H9 (cell line): ENCODE data around the gene NCOR2. TPM values are rescaled to one million over a fixed set of nuclear protein-coding genes. Genes with fewer than 3 reads are reported as not detected.

Experiments
- DNase-seq: peaks from one replicate; pipeline ENCODE4 v3.0.0-alpha.2; 2017
- H2AFZ ChIP-seq: one replicate; pipeline ENCODE4 v1.6.1; 2013; ENCODE audit warnings: mild to moderate bottlenecking, low read length, control low read depth, moderate library complexity
- H2AK5ac ChIP-seq: 2 replicates; pipeline ENCODE4 v1.6.1; 2013; ENCODE audit warnings: low read length, control low read depth, mixed read lengths; ENCODE audit not compliant: insufficient read length
- H2BK120ac ChIP-seq: one replicate; pipeline ENCODE4 v1.6.1; 2013; ENCODE audit warnings: low read depth, mild to moderate bottlenecking, low read length, control low read depth, inconsistent platforms; ENCODE audit not compliant: poor library complexity, severe bottlenecking
- H2BK12ac ChIP-seq: 2 replicates; pipeline ENCODE4 v1.6.1; 2013; ENCODE audit warnings: low read length, control low read depth, mixed read lengths, low read depth; ENCODE audit not compliant: insufficient read length
- H2BK15ac ChIP-seq: 2 replicates; pipeline ENCODE4 v1.6.1; 2013; ENCODE audit warnings: low read depth, low read length, control low read depth
- H2BK20ac ChIP-seq: one replicate; pipeline ENCODE4 v1.6.1; 2013; ENCODE audit warnings: low read depth, mild to moderate bottlenecking, low read length, control low read depth, inconsistent platforms; ENCODE audit not compliant: poor library complexity, severe bottlenecking
- H2BK5ac ChIP-seq: 2 replicates; pipeline ENCODE4 v1.6.1; 2013; ENCODE audit warnings: low read length, control low read depth, mixed read lengths; ENCODE audit not compliant: insufficient read length
- H3K14ac ChIP-seq: 2 replicates; pipeline ENCODE4 v1.6.1; 2013; ENCODE audit warnings: low read length, control low read depth; ENCODE audit not compliant: insufficient read depth
- H3K18ac ChIP-seq: 2 replicates; pipeline ENCODE4 v1.6.1; 2013; ENCODE audit warnings: low read depth, mild to moderate bottlenecking, mixed read lengths, low read length, control low read depth; ENCODE audit not compliant: insufficient read length
- H3K23ac ChIP-seq: 2 replicates; pipeline ENCODE4 v1.6.1; 2013; ENCODE audit warnings: low read length, control low read depth, mixed read lengths, low read depth; ENCODE audit not compliant: insufficient read length
- H3K23me2 ChIP-seq: 2 replicates; pipeline ENCODE4 v1.6.1; 2013; ENCODE audit warnings: low read depth, mild to moderate bottlenecking, mixed read lengths, low read length, control low read depth; ENCODE audit not compliant: insufficient read length, poor library complexity, severe bottlenecking
- H3K27ac ChIP-seq: 2 replicates; pipeline ENCODE4 v1.5.1; 2013; ENCODE audit warnings: low read length, control low read depth, mixed read lengths, low read depth; ENCODE audit not compliant: insufficient read length
- H3K27me3 ChIP-seq: 2 replicates; pipeline ENCODE4 v1.6.1; 2013; ENCODE audit warnings: low read length, control low read depth, inconsistent platforms; ENCODE audit not compliant: insufficient read depth
- H3K4ac ChIP-seq: 2 replicates; pipeline ENCODE4 v1.6.1; 2013; ENCODE audit warnings: low read depth, mild to moderate bottlenecking, control low read depth, inconsistent platforms, low read length, moderate library complexity
- H3K4me1 ChIP-seq: 2 replicates; pipeline ENCODE4 v1.6.1; 2013; ENCODE audit warnings: low read length, control low read depth, inconsistent platforms; ENCODE audit not compliant: insufficient read depth
- H3K4me2 ChIP-seq: 2 replicates; pipeline ENCODE4 v1.6.1; 2013; ENCODE audit warnings: low read length, control low read depth, mixed read lengths; ENCODE audit not compliant: insufficient read length, insufficient read depth
- H3K56ac ChIP-seq: 2 replicates; pipeline ENCODE4 v1.6.1; 2013; ENCODE audit warnings: low read depth, mild to moderate bottlenecking, mixed read lengths, low read length, control low read depth; ENCODE audit not compliant: insufficient read length
- H3K79me1 ChIP-seq: 2 replicates; pipeline ENCODE4 v1.6.1; 2013; ENCODE audit warnings: low read depth, mild to moderate bottlenecking, moderate library complexity, low read length, control low read depth, inconsistent platforms; ENCODE audit not compliant: insufficient read depth, poor library complexity, severe bottlenecking
- H3K79me2 ChIP-seq: 2 replicates; pipeline ENCODE4 v1.6.1; 2013; ENCODE audit warnings: low read length, control low read depth, inconsistent platforms; ENCODE audit not compliant: insufficient read depth
- H3K9ac ChIP-seq: 2 replicates; pipeline ENCODE4 v1.6.1; 2013; ENCODE audit warnings: low read length, control low read depth, mixed read lengths; ENCODE audit not compliant: insufficient read length; ENCODE audit errors: extremely low read depth
- H3K9me3 ChIP-seq: one replicate; pipeline ENCODE4 v1.6.1; 2013; ENCODE audit warnings: low read depth, low read length, inconsistent platforms; ENCODE audit not compliant: control insufficient read depth
- H3T11ph ChIP-seq: one replicate; pipeline ENCODE4 v1.6.1; 2013; ENCODE audit warnings: mild to moderate bottlenecking, low read length, control low read depth, inconsistent platforms
- H4K20me1 ChIP-seq: one replicate; pipeline ENCODE4 v1.6.1; 2013; ENCODE audit not compliant: control insufficient read depth, insufficient read length, insufficient read depth
- H4K5ac ChIP-seq: 2 replicates; pipeline ENCODE4 v1.6.1; 2013; ENCODE audit warnings: low read depth, mild to moderate bottlenecking, mixed read lengths, low read length, control low read depth; ENCODE audit not compliant: insufficient read length
- H4K8ac ChIP-seq: replicated peaks from 2 replicates; pipeline ENCODE4 v1.6.1; 2013; ENCODE audit warnings: low read length, control low read depth, mixed read lengths, low read depth; ENCODE audit not compliant: insufficient read length
- H4K91ac ChIP-seq: 2 replicates; pipeline ENCODE4 v1.6.1; 2013; ENCODE audit warnings: low read depth, mild to moderate bottlenecking, moderate library complexity, mixed read lengths, low read length, control low read depth; ENCODE audit not compliant: insufficient read length
- H3K27ac Mint-ChIP-seq, 3 experiments: 2 replicates in 2 of 3; 3 replicates in 1 of 3; pipeline ENCODE4 v1.8.0; 2020 to 2021; ENCODE audit warnings: mixed read lengths in 3 of 3, mild to moderate bottlenecking in 1 of 3, moderate library complexity in 1 of 3
- H3K27me3 Mint-ChIP-seq: 2 replicates; pipeline ENCODE4 v1.8.0; 2021; ENCODE audit warnings: low read depth, mild to moderate bottlenecking, moderate library complexity, mixed read lengths
- H3K36me3 Mint-ChIP-seq, 3 experiments: 2 replicates in 2 of 3; 3 replicates in 1 of 3; pipeline ENCODE4 v1.8.0; 2020 to 2021; ENCODE audit warnings: low read depth in 3 of 3, mixed read lengths in 3 of 3; ENCODE audit not compliant: insufficient read depth in 1 of 3
- H3K4me1 Mint-ChIP-seq, 2 experiments: 2 replicates each; pipeline ENCODE4 v1.8.0; 2020; ENCODE audit warnings: mixed read lengths in 2 of 2
- H3K4me3 Mint-ChIP-seq, 2 experiments: 2 replicates in 1 of 2; 3 replicates in 1 of 2; pipeline ENCODE4 v1.8.0; 2020 to 2021; ENCODE audit warnings: mild to moderate bottlenecking in 2 of 2, mixed read lengths in 2 of 2, moderate library complexity in 1 of 2
- H3K9me3 Mint-ChIP-seq, 2 experiments: 2 replicates in 1 of 2; 3 replicates in 1 of 2; pipeline ENCODE4 v1.8.0; 2020; ENCODE audit warnings: mild to moderate bottlenecking in 2 of 2, mixed read lengths in 2 of 2, moderate library complexity in 1 of 2
- WGBS: extraction: QIAGEN DNeasy Blood & Tissue Kit; methylation state at CpG from one replicate; pipeline ENCODE4 v1.1.7; 2013; ENCODE audit warnings: missing lambda C conversion rate, low lambda C conversion rate, mixed read lengths; ENCODE audit not compliant: insufficient read length; ENCODE audit errors: extremely low coverage; 5-methylcytosine and 5-hydroxymethylcytosine counted together
- total RNA-seq: library from RNA; stranded (reverse); gene quantifications from 2 replicates; pipeline ENCODE4 v1.2.1, GENCODE V29; 2021
- TF ChIP-seq, protein P1 (sequence below): fragments of 200-600 bp; sonication (generic); conservative IDR thresholded peaks from 3 replicates; pipeline ENCODE4 v1.8.0; 2021; ENCODE audit warnings: antibody characterized with exemption, mild to moderate bottlenecking

Gene NCOR2
- total RNA-seq, 1 experiment from 2014 or later, result 226 TPM

DNA sequence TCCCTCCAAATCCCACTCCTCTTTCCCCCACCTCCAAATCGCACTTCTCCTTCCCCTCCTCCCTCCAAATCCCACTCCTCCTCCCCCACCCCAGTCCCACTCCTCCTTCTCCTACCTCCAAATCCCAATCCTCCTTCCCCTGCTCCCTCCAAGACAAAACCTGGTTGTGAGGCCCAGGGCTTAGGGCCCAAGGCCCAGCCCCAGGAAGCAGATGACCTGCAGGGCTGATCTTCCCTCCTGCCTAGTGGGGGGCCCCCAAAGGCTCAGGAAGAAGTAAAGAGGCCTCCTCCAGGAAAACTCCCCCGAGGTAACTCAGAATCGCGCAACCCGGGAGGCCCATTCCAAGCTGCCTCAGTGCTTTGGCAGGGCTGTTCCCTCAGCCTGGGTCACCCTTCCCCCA is 34.4 kb downstream of the NCOR2 start:
- WGBS, result 100% methylated on average over 1 of the region's 5 CpGs
- Histone ChIP-seq H2BK20ac (no peak overlapping the region), H4K8ac (no peak overlapping the region), H3K14ac (0 out of 2 replicates have a peak overlapping the region, but pooled peaks have one; percentile 43), H2AK5ac (no peak overlapping the region), H3K23ac (no peak overlapping the region), H3K9ac (no peak overlapping the region), H3K23me2 (no peaks in the 10 kb centered on the region), H3K79me2 (peaks cover 33% of the 10 kb centered on the region; the same call in 1 of the 2 replicates), H3K27ac (no peak overlapping the region), H4K20me1 (no peaks in the 10 kb centered on the region), H2BK15ac (no peak overlapping the region), H3K56ac (no peak overlapping the region), H3K4ac (no peak overlapping the region), H3K4me2 (no peak overlapping the region), H3K9me3 (no peaks in the 10 kb centered on the region), H2BK120ac (no peak overlapping the region), H2AFZ (no peak overlapping the region), H2BK12ac (no peak overlapping the region), H2BK5ac (no peak overlapping the region), H4K5ac (no peak overlapping the region), H3K27me3 (no peaks in the 10 kb centered on the region), H3K4me1 (peaks cover 3% of the 10 kb centered on the region; the same call in 1 of the 2 replicates), H3K79me1 (peaks cover 11% of the 10 kb centered on the region), H4K91ac (no peak overlapping the region), H3K18ac (no peak overlapping the region), H3T11ph (no peak overlapping the region)
- no peaks in the 10 kb centered on the region for H3K27me3 Mint-ChIP-seq
- TF ChIP-seq, protein P1, sequence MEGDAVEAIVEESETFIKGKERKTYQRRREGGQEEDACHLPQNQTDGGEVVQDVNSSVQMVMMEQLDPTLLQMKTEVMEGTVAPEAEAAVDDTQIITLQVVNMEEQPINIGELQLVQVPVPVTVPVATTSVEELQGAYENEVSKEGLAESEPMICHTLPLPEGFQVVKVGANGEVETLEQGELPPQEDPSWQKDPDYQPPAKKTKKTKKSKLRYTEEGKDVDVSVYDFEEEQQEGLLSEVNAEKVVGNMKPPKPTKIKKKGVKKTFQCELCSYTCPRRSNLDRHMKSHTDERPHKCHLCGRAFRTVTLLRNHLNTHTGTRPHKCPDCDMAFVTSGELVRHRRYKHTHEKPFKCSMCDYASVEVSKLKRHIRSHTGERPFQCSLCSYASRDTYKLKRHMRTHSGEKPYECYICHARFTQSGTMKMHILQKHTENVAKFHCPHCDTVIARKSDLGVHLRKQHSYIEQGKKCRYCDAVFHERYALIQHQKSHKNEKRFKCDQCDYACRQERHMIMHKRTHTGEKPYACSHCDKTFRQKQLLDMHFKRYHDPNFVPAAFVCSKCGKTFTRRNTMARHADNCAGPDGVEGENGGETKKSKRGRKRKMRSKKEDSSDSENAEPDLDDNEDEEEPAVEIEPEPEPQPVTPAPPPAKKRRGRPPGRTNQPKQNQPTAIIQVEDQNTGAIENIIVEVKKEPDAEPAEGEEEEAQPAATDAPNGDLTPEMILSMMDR, result no peak
- peak overlapping the region; percentile 75 to 95 (median 93); a peak in 5 of 7 replicates for H3K27ac Mint-ChIP-seq
- H3K36me3 Mint-ChIP-seq, result peaks cover 16 to 50% (median 44%) of the 10 kb centered on the region in 3 experiments
- no peak for DNase-seq
- H3K4me1 Mint-ChIP-seq, result peaks cover 32 to 50% of the 10 kb centered on the region in 2 experiments
- H3K4me3 Mint-ChIP-seq, result no peak overlapping the region
- peaks cover 4 to 5% of the 10 kb centered on the region in 2 experiments; a peak in 2 of 5 replicates for H3K9me3 Mint-ChIP-seq
